Activated CD4-positive, CD25-positive, alpha-beta regulatory T cell treated with anti-CD3 and anti-CD28 coated beads, Interleukin-2, amount 50 U/mL, for 16 hours (primary cell): ENCODE measurements around the gene CDC7.
"Not testable (repeated sequence)": the region's sequence is repeated elsewhere in the genome, so short reads cannot be mapped to it uniquely, and the experiment has no call there.

Source experiments
- DNase-seq: peaks from one replicate; pipeline ENCODE4 v3.0.0-alpha.2; 2020; ENCODE audit warnings: low read depth, low spot score

Gene CDC7

GRCh38 chr1:91510754-91511153 is 10.1 kb downstream of the CDC7 start:
- DNase-seq: no peak

- no peak for DNase-seq
Observed at GRCh38 chr1:91511386-91511785, 10.7 kb downstream of the CDC7 start.

GRCh38 chr1:91513160-91513559 is 12.5 kb downstream of the CDC7 start:
- no peak for DNase-seq

GRCh38 chr1:91513706-91514105 is 13.1 kb downstream of the CDC7 start:
- no peak for DNase-seq

GRCh38 chr1:91515994-91516393 is 15.3 kb downstream of the CDC7 start:
- no peak for DNase-seq

GRCh38 chr1:91516605-91517004 is 16.0 kb downstream of the CDC7 start:
- not testable (repeated sequence) for DNase-seq

- not testable (repeated sequence) for DNase-seq
Observed at GRCh38 chr1:91519167-91519566, 18.5 kb downstream of the CDC7 start.

- DNase-seq: no peak
Observed at GRCh38 chr1:91520942-91521507, 20.4 kb downstream of the CDC7 start.

- DNase-seq: no peak
Observed at GRCh38 chr1:91523482-91523881, 22.8 kb downstream of the CDC7 start.

GRCh38 chr1:91526496-91526895 is 25.8 kb downstream of the CDC7 start:
- DNase-seq: no peak

- no peak for DNase-seq
Observed at GRCh38 chr1:91527266-91527765, 26.7 kb downstream of the CDC7 start.

- no peak for DNase-seq
Observed at GRCh38 chr1:91527781-91528180, 27.1 kb downstream of the CDC7 start.

GRCh38 chr1:91529856-91530255 is 29.2 kb downstream of the CDC7 start:
- DNase-seq: no peak

- DNase-seq: no peak
Observed at GRCh38 chr1:91533361-91534024, 32.8 kb downstream of the CDC7 start.

GRCh38 chr1:91535441-91535840 is 34.8 kb downstream of the CDC7 start:
- DNase-seq: no peak

- no peak for DNase-seq
Observed at GRCh38 chr1:91537281-91537986, 36.8 kb downstream of the CDC7 start.

- no peak for DNase-seq
Observed at GRCh38 chr1:91537987-91538304, 37.3 kb downstream of the CDC7 start.

GRCh38 chr1:91540910-91541309 is 40.3 kb downstream of the CDC7 start:
- DNase-seq: no peak

GRCh38 chr1:91541918-91542533 is 41.4 kb downstream of the CDC7 start:
- no peak for DNase-seq

- no peak for DNase-seq
Observed at GRCh38 chr1:91545506-91546300, 45.1 kb downstream of the CDC7 start.

- DNase-seq: no peak
Observed at GRCh38 chr1:91546301-91546581, 45.6 kb downstream of the CDC7 start.

GRCh38 chr1:91546876-91547275 is 46.2 kb downstream of the CDC7 start:
- DNase-seq: no peak
